K562 treated with DMSO at 1 percent for 12 hours (cell line): Measurements from ENCODE around the gene ATP2B1. TPM values are rescaled to one million over a fixed set of nuclear protein-coding genes. Genes with fewer than 3 reads are reported as not detected.

ENCODE experiments used
- total RNA-seq: library from RNA; unstranded; fragments of 300-600 nt; gene quantifications from 2 replicates; pipeline ENCODE4 v1.2.3, GENCODE V29; 2022; ENCODE audit not compliant: insufficient read depth

ATP2B1 gene
- 3.9 and 13.8 TPM in 2 replicates for total RNA-seq

GRCh38 chr12:89708565-89709156, at the start of gene ATP2B1:
Gene ATP2B1, minus strand, starts transcription at chr12:89708838. Its CDS starts 52,952 bp downstream, at chr12:89655886.

Other genes with a start within 250 kb of the ATP2B1 start
- 1.1 and 3.8 TPM in 2 replicates for gene GALNT4, start 184.0 kb downstream of the ATP2B1 start, total RNA-seq
- 7.6 and 15.2 TPM in 2 replicates for gene POC1B, start 182.8 kb downstream of the ATP2B1 start, total RNA-seq